ENCODE data around the gene NCK1.

GRCh38 chr3:136914739-136915138 is 52.7 kb downstream of the NCK1 start:
- TF ChIP-seq CTCF (IDR thresholded peaks at IDR 0.05; ENCODE audit: insufficient read depth, low read length, poor library complexity, severe bottlenecking) (no peak), EZH2phosphoT487 (conservative IDR thresholded peaks at IDR 0.05; ENCODE audit: low read length) (no peak)
